ENCODE data around the gene ARHGAP36.

GRCh38 chrX:131010186-131010585 is 48.0 kb upstream of the ARHGAP36 start:
- TF ChIP-seq CTCF (IDR thresholded peaks at IDR 0.05; ENCODE audit: borderline replicate concordance, extremely low read depth, low read length, poor library complexity, severe bottlenecking) (no peak), EZH2 (IDR thresholded peaks at IDR 0.05; ENCODE audit: borderline replicate concordance, low read depth, low read length, severe bottlenecking) (no peak)

Data from DND-41 (cell line).